OCI-LY7 (cell line): ENCODE data around the gene SYNGR2. TPM values are rescaled to one million over a fixed set of nuclear protein-coding genes. Genes with fewer than 3 reads are reported as not detected.

Source experiments
- BruUV-seq: library from RNA; stranded (reverse); fragments of 400-500 nt; replicated peaks from 2 replicates; lab custom pipeline; 2021; lab: Mats Ljungman, UMichigan
- CTCF ChIA-PET: fragments of 300-600 bp; sonication (Branson Sonifier 250); formaldehyde crosslinking; loops from one replicate; lab custom pipeline; 2022; ENCODE audit warnings: antibody characterized with exemption; ENCODE audit not compliant: unreplicated experiment; lab: Charles Lee
- POLR2A ChIA-PET: fragments of 300-600 bp; sonication (Branson Sonifier 250); formaldehyde crosslinking; loops from one replicate; lab custom pipeline; 2022; ENCODE audit warnings: antibody characterized with exemption; lab: Charles Lee
- DNase-seq: peaks from one replicate; pipeline ENCODE4 v3.0.0-alpha.2; 2015; ENCODE audit warnings: low spot score
- H2AFZ ChIP-seq: fragments of 200-600 bp; sonication (generic), shearing (Covaris generic); 2 replicates; pipeline ENCODE4 v1.6.1; 2014; ENCODE audit warnings: mild to moderate bottlenecking, antibody characterized with exemption, low read length, moderate library complexity
- H3K27ac ChIP-seq: fragments of 200-600 bp; sonication (generic); 2 replicates; pipeline ENCODE4 v1.5.1; 2014; ENCODE audit warnings: mixed run types, low read depth, mild to moderate bottlenecking, moderate library complexity, low read length, inconsistent platforms; ENCODE audit not compliant: poor library complexity, severe bottlenecking
- H3K36me3 ChIP-seq: fragments of 200-600 bp; sonication (generic); 2 replicates; pipeline ENCODE4 v1.6.1; 2014; ENCODE audit warnings: mild to moderate bottlenecking, antibody characterized with exemption, low read length, moderate library complexity, mixed read lengths; ENCODE audit not compliant: insufficient read depth
- H3K4me1 ChIP-seq: fragments of 200-600 bp; sonication (generic); 2 replicates; pipeline ENCODE4 v1.5.1; 2014; ENCODE audit warnings: mild to moderate bottlenecking, low read length; ENCODE audit not compliant: insufficient read depth, poor library complexity, severe bottlenecking
- H3K4me2 ChIP-seq: fragments of 200-600 bp; sonication (generic); 2 replicates; pipeline ENCODE4 v1.6.1; 2014; ENCODE audit warnings: mild to moderate bottlenecking, low read length
- H3K4me3 ChIP-seq: fragments of 200-600 bp; sonication (generic); 2 replicates; pipeline ENCODE4 v1.5.1; 2014; ENCODE audit warnings: mild to moderate bottlenecking, low read depth, low read length; ENCODE audit not compliant: poor library complexity, severe bottlenecking
- H3K79me2 ChIP-seq: fragments of 200-600 bp; sonication (generic); 2 replicates; pipeline ENCODE4 v1.6.1; 2016; ENCODE audit warnings: low read depth, mild to moderate bottlenecking, low read length, moderate library complexity, mixed read lengths; ENCODE audit not compliant: insufficient read depth
- H3K9me2 ChIP-seq: fragments of 200-600 bp; sonication (generic); 2 replicates; pipeline ENCODE4 v1.6.1; 2016; ENCODE audit warnings: mild to moderate bottlenecking, low read length, mixed read lengths; ENCODE audit not compliant: insufficient read depth
- H3K9me3 ChIP-seq: fragments of 200-600 bp; sonication (generic); 2 replicates; pipeline ENCODE4 v1.6.1; 2014; ENCODE audit warnings: mild to moderate bottlenecking, mixed run types, low read length, mixed read lengths
- H4K20me1 ChIP-seq: fragments of 200-600 bp; sonication (generic); 2 replicates; pipeline ENCODE4 v1.6.1; 2014; ENCODE audit warnings: mild to moderate bottlenecking, antibody characterized with exemption, low read length, moderate library complexity, mixed read lengths; ENCODE audit not compliant: insufficient read depth
- CTCF ChIP-seq: fragments of 200-600 bp; sonication (generic); conservative IDR thresholded peaks from 2 replicates; pipeline ENCODE4 v1.5.1; 2014; ENCODE audit warnings: mild to moderate bottlenecking, antibody characterized with exemption, low read length, moderate library complexity, mixed read lengths
- EZH2phosphoT487 ChIP-seq: fragments of 200-600 bp; sonication (generic); IDR thresholded peaks from 2 replicates; pipeline ENCODE4 v1.6.1; 2018; ENCODE audit warnings: low read depth, borderline replicate concordance, mild to moderate bottlenecking, mixed run types, antibody characterized with exemption, low read length, moderate library complexity, mixed read lengths
- intact Hi-C: fragments of 100-400 bp; cut with micrococcal nuclease; formaldehyde crosslinking; loops from one replicate; pipeline ENCODE4 v1.10.0; 2022; ENCODE audit not compliant: unreplicated experiment
- total RNA-seq, 2 experiments: library from RNA; depleted of rRNA in 1 of 2; stranded (reverse); fragments of >200 nt in 1 of 2; shearing (Covaris generic) in 1 of 2; gene quantifications; 2 replicates each; pipeline ENCODE4 v1.2.3, GENCODE V29; 2014 to 2022

Gene SYNGR2
- total RNA-seq, 2 experiments from 2014 or later: 35.4 to 44.9 TPM

DNA sequence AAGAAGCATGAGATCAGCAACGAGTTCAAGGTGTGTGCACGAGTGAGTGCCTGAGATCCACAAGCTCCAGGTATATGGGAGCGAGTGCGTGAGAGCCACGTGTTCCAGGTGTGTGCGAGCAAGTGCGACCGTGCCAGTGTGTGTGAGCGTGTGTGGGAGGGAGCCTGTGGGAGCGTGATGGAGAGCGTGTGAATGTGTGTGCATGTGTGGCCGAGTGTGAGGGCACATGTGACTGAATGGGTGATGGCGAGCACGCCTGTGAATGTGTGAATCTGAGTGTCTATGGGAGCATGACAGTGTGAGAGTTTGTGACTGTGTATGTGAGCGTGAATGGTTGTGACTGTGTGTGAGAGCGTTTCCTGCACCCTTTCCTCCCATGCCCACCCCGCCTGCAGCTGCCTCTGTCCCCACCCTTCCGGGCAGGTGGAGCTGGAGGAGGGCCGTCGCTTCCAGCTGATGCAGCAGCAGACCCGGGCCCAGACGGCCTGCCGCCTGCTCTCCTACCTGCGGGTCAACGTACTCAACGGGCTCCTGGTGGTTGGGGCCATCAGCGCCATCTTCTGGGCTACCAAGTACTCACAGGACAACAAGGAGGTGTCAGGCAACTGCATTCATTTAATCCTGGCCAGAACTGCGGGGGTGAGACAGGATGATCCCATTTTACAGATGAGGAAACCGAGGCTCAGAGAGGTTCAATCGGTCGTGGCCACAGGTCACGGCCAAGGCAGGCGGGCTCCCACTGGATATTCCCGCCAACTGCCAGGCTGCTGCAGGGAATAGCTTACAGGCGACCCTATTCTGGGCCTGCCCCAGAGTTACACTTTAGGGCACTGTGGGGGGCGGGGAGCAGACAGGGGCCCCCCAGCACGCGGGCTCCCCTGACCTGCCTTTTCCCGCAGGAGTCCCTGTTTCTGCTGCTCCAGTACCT is 34.1 kb upstream of the SYNGR2 start:
- Histone ChIP-seq H3K9me3 (no peaks in the 10 kb centered on the region), H3K4me2 (peak overlapping the region; percentile 96), H3K36me3 (peaks cover 52% of the 10 kb centered on the region), H3K4me3 (peak overlapping the region; percentile 81), H4K20me1 (0 out of 2 replicates have a peak, but pooled peaks cover 4% of the 10 kb centered on the region), H2AFZ (no peak overlapping the region), H3K27ac (peak overlapping the region; percentile 91), H3K4me1 (peaks cover 54% of the 10 kb centered on the region), H3K79me2 (peaks cover 8% of the 10 kb centered on the region; the same call in 1 of the 2 replicates), H3K9me2 (no peaks in the 10 kb centered on the region)
- DNase-seq: peak; percentile 91
- BruUV-seq: no TSS peak
- POLR2A ChIA-PET: interaction anchor here (0.6 kb wide), 1 partner anchor 1608 kb away, joined by 3 read pairs; no protein-coding TSS in a partner anchor
- intact Hi-C loops: loop anchor here (1.0 to 5.0 kb wide), 5 partner anchors 17 to 1647 kb away; no protein-coding TSS in a partner anchor
- CTCF ChIA-PET: interaction anchor here (0.6 kb wide), 2 partner anchors 11 to 18 kb away, joined by 3 to 4 read pairs; no protein-coding TSS in a partner anchor
- TF ChIP-seq CTCF (peak; percentile 97), EZH2phosphoT487 (no peak)

- BruUV-seq: no TSS peak
- peaks cover 8% of the 10 kb centered on the region; the same call in 1 of the 2 replicates for H3K79me2 ChIP-seq
- no peak overlapping the region for H3K4me2 ChIP-seq
- H3K4me1 ChIP-seq: peaks cover 49% of the 10 kb centered on the region
- H4K20me1 ChIP-seq: 0 out of 2 replicates have a peak, but pooled peaks cover 4% of the 10 kb centered on the region
- H3K27ac ChIP-seq: no peak overlapping the region
- no peaks in the 10 kb centered on the region for H3K9me2 ChIP-seq
- peaks cover 52% of the 10 kb centered on the region for H3K36me3 ChIP-seq
- H3K9me3 ChIP-seq: no peaks in the 10 kb centered on the region
- H3K4me3 ChIP-seq: no peak overlapping the region
- POLR2A ChIA-PET: interaction anchor here (1.0 kb wide), 1 partner anchor 9 kb away, joined by 3 read pairs; no protein-coding TSS in a partner anchor
- DNase-seq: no peak
- TF ChIP-seq CTCF: no peak
- no peak for TF ChIP-seq EZH2phosphoT487
- CTCF ChIA-PET: interaction anchor here (0.6 kb wide), 1 partner anchor 19 kb away, joined by 4 read pairs; no protein-coding TSS in a partner anchor
- intact Hi-C loops: loop anchor here (1.0 to 5.0 kb wide), 5 partner anchors 18 to 1648 kb away; no protein-coding TSS in a partner anchor
- H2AFZ ChIP-seq: no peak overlapping the region
Measured at GRCh38 chr17:78134899-78135385, 33.4 kb upstream of the SYNGR2 start.
